Transverse colon (tissue), 4 donors: ENCODE results near the gene CREBBP.

Source experiments
- CTCF ChIP-seq, 5 experiments: fragments of 200-600 bp in 3 of 5; fragments of 450-650 bp in 2 of 5; sonication (generic) in 3 of 5; IDR thresholded peaks; 1 replicate in 2 of 5; 2 replicates in 3 of 5; pipeline ENCODE4 v1.5.1; 2016 to 2017; ENCODE audit warnings: antibody characterized with exemption in 5 of 5, inconsistent platforms in 3 of 5, mild to moderate bottlenecking in 2 of 5, moderate library complexity in 1 of 5
- EP300 ChIP-seq: sonication (generic); formaldehyde crosslinking; IDR thresholded peaks from one replicate; pipeline ENCODE4 v1.6.1; 2017; ENCODE audit warnings: antibody characterized with exemption, low read depth
- POLR2A ChIP-seq: fragments of 450-650 bp; IDR thresholded peaks from one replicate; pipeline ENCODE4 v1.6.1; 2016; ENCODE audit warnings: antibody characterized with exemption, mild to moderate bottlenecking, moderate library complexity
- POLR2AphosphoS5 ChIP-seq, 3 donors: sonication (generic); formaldehyde crosslinking; IDR thresholded peaks; one replicate each; pipeline ENCODE4 v1.6.1; 2016; ENCODE audit warnings: antibody characterized with exemption in 3 of 3

GRCh38 chr16:3864562-3864961, 16.0 kb downstream of the CREBBP start:
- no peak for TF ChIP-seq CTCF (IDR thresholded peaks at IDR 0.05)
- no peak for TF ChIP-seq POLR2AphosphoS5 (IDR thresholded peaks at IDR 0.05)
- no peak for TF ChIP-seq POLR2A
- no peak for TF ChIP-seq EP300
